GM10248 (cell line): ENCODE results near the gene JADE1.

Experiments
- CTCF ChIA-PET: fragments of 300-600 bp; sonication (Branson Sonifier 250); formaldehyde crosslinking; extraction: SDS; loops from one replicate; lab custom pipeline; 2021; ENCODE audit warnings: antibody characterized with exemption; lab: Yijun Ruan, JAX
- POLR2A ChIA-PET: fragments of 350-650 bp; sonication (Branson Sonifier 250); formaldehyde crosslinking; extraction: SDS; loops from one replicate; lab custom pipeline; 2020; ENCODE audit warnings: antibody characterized with exemption; lab: Yijun Ruan, JAX
- DNase-seq: peaks from one replicate; pipeline ENCODE4 v3.0.0; 2012; ENCODE audit errors: extremely low spot score
- TF ChIP-seq, protein P1 (sequence below): IDR thresholded peaks from 2 replicates; pipeline ENCODE4 v1.5.1; 2012; ENCODE audit warnings: mild to moderate bottlenecking, low read depth; ENCODE audit errors: extremely low read depth, missing control alignments, control extremely low read depth

JADE1 gene

DNA sequence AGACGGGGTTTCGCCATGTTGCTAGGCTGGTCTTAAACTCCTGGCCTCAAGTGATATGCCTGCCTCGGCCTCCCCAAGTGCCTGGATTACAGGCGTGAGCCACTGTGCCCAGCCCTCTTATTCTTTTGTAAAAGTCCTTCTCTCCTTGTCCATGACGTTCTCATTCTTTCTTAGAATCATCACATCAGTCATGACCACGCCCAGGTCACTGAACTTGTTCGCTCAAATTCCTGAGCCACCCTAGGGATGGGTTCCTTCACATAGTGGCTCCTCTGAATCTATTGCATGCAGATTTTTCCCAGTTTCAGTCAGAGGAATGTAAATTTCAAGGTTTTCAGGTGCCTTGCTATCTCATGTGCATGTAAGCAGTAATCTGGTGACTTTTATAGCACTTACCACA, 15.7 kb downstream of the JADE1 start:
- CTCF ChIA-PET = interaction anchor here (1.1 to 1.4 kb wide), 4 partner anchors 10 to 29 kb away, joined by 3 to 4 read pairs (median 3); partner anchors contain the start of gene JADE1
- POLR2A ChIA-PET = interaction anchor here (0.9 kb wide), 1 partner anchor 38 kb away, joined by 3 read pairs; no protein-coding TSS in a partner anchor
- TF ChIP-seq, protein P1, sequence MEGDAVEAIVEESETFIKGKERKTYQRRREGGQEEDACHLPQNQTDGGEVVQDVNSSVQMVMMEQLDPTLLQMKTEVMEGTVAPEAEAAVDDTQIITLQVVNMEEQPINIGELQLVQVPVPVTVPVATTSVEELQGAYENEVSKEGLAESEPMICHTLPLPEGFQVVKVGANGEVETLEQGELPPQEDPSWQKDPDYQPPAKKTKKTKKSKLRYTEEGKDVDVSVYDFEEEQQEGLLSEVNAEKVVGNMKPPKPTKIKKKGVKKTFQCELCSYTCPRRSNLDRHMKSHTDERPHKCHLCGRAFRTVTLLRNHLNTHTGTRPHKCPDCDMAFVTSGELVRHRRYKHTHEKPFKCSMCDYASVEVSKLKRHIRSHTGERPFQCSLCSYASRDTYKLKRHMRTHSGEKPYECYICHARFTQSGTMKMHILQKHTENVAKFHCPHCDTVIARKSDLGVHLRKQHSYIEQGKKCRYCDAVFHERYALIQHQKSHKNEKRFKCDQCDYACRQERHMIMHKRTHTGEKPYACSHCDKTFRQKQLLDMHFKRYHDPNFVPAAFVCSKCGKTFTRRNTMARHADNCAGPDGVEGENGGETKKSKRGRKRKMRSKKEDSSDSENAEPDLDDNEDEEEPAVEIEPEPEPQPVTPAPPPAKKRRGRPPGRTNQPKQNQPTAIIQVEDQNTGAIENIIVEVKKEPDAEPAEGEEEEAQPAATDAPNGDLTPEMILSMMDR = no peak

GRCh38 chr4:128827296-128827695, 17.8 kb downstream of the JADE1 start:
- TF ChIP-seq, protein P1 = no peak
- ChIA-PET POLR2A (interaction anchor here (0.9 kb wide), 1 partner anchor 16 kb away, joined by 3 read pairs; no protein-coding TSS in a partner anchor), CTCF (interaction anchor here (0.9 to 2.0 kb wide), 6 partner anchors 8 to 35 kb away, joined by 3 to 5 read pairs (median 4); no protein-coding TSS in a partner anchor)
- no peak for DNase-seq

More for the DNA sequence above, 15.7 kb downstream of the JADE1 start:
- no peak for DNase-seq

DNA sequence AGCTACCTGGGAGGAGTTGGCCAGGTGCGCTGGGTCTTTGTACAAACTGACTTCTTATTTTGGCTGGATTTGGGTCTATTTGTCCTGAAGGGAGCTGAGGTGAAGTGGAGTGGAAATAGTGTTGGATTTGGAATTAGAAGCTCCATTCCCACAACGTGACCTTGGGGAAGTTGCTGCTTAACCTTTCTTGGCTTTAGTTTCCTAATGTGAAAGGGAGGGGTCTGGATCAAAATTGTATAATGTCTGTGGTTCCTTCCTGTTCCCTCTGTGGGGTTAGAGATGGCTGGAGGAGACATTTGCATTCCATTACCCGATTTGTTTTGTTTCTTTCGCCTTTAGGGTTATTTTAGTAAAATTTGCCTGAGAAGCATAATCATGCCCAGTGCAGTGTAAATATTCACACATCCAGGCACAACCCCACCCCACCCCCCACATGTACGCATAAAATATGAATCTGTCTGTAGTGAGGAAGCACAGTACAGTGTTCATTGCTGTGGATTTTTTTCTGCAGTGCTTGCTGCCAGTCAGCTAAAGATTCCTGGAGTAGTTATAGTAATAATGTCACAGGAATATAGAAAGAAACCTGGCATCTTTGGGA, 21.5 kb downstream of the JADE1 start:
- ChIA-PET POLR2A (no interaction called here), CTCF (interaction anchor here (1.0 to 1.8 kb wide), 3 partner anchors 12 to 32 kb away, joined by 5 to 6 read pairs (median 5); no protein-coding TSS in a partner anchor)
- no peak for DNase-seq
- TF ChIP-seq, protein P1 = no peak

GRCh38 chr4:128831531-128832242, 22.2 kb downstream of the JADE1 start:
- CTCF ChIA-PET = interaction anchor here (0.8 to 1.8 kb wide), 8 partner anchors 8 to 32 kb away, joined by 3 to 6 read pairs (median 4); no protein-coding TSS in a partner anchor
- POLR2A ChIA-PET = no interaction called here
- TF ChIP-seq, protein P1 = no peak
- DNase-seq = peak; percentile 54

GRCh38 chr4:128832243-128832625, 22.7 kb downstream of the JADE1 start:
- TF ChIP-seq, protein P1 = no peak
- ChIA-PET POLR2A (no interaction called here), CTCF (interaction anchor here (0.8 to 1.8 kb wide), 7 partner anchors 9 to 31 kb away, joined by 3 to 6 read pairs (median 4); no protein-coding TSS in a partner anchor)
- no peak for DNase-seq

GRCh38 chr4:128835498-128836222, 26.2 kb downstream of the JADE1 start:
- ChIA-PET POLR2A (no interaction called here), CTCF (interaction anchor here (1.2 kb wide), 1 partner anchor 56 kb away, joined by 3 read pairs; no protein-coding TSS in a partner anchor)
- TF ChIP-seq, protein P1 = no peak
- DNase-seq = no peak
